ENCODE data around the gene ALOX15.
"Not testable (repeated sequence)": the region's sequence is repeated elsewhere in the genome, so short reads cannot be mapped to it uniquely, and the experiment has no call there.

Gene ALOX15, protein sequence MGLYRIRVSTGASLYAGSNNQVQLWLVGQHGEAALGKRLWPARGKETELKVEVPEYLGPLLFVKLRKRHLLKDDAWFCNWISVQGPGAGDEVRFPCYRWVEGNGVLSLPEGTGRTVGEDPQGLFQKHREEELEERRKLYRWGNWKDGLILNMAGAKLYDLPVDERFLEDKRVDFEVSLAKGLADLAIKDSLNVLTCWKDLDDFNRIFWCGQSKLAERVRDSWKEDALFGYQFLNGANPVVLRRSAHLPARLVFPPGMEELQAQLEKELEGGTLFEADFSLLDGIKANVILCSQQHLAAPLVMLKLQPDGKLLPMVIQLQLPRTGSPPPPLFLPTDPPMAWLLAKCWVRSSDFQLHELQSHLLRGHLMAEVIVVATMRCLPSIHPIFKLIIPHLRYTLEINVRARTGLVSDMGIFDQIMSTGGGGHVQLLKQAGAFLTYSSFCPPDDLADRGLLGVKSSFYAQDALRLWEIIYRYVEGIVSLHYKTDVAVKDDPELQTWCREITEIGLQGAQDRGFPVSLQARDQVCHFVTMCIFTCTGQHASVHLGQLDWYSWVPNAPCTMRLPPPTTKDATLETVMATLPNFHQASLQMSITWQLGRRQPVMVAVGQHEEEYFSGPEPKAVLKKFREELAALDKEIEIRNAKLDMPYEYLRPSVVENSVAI

DNA sequence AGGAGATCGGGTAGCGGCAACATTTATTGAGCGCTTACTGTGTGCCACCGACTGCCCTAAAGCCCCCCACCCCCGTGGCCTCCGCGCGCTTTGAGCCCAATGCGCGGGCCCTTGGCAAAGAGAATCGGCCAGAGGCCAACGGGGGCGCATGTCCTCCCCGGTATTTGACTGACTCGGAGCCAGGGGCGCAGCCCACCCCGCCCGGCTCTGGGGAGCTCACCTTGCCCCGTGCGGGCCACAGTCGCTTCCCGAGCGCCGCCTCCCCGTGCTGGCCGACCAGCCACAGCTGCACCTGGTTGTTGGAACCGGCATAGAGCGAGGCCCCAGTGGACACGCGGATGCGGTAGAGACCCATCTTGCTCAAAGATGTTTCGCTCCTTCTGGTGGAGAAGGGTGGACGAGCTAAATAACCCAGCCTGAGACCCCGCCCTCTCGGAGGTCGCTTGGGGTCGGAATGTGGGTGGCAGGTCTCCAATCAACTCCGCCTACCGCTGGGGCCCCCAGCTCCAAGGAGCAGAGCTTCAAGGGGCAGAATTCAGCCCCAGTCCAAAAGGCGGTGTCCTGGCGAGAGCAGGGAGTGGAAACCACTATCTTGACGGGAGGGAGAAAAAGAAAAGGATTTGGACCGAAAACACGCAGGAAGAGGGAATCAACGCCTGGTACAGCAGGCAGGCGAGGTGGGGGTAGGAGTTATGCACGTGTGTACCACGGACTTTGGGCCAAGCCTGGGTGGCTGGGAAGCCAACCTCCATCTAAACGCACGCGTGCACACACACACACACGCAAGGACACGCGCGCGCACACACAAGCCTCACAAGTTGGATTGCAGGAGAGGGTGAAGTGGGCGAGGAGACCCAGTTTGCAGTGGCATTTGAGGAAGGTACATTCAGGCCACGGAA, at the start of gene ALOX15:
TSS of gene ALOX15 (minus strand) at position 382 of the 899 bp plus-strand sequence. CDS start at position 355, 27 bp downstream.
- no peak for DNase-seq

DNA sequence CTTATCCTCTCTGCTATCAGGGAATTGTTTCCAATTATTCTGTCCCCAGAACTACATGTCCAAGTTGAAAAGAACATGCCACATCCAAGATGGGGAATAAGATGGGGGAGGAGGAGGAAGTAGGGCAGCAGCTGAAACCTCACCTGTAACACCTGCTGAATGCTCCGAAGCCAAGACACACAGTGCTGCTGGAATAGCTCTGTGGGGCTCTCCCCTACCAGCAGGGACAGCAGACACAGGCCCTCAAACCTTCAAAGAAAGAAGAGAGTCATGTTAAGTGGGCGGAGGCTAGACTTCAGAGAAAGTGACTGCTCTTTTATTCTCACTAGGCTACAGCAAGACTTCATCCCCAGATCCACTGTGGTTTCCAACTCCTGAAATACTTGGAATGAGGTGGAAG, 49.3 kb upstream of the ALOX15 start:
- DNase-seq, result no peak

DNA sequence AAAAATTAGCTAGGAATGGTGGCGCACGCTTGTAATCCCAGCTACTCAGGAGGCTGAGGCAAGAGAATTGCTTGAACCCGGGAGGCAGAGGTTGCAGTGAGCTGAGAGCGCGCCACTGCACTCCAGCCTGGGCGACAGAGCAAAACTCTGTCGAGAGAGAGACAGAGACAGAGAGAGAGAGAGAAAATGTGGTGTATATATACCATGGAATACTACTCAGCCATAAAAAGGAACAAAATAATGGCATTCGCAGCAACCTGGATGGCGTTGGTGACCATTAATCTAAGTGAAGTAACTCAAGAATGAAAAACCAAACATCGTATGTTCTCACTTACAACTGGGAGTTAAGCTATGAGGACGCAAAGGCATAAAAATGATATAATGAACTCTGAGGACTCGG, 48.4 kb upstream of the ALOX15 start:
- not testable (repeated sequence) for DNase-seq

DNA sequence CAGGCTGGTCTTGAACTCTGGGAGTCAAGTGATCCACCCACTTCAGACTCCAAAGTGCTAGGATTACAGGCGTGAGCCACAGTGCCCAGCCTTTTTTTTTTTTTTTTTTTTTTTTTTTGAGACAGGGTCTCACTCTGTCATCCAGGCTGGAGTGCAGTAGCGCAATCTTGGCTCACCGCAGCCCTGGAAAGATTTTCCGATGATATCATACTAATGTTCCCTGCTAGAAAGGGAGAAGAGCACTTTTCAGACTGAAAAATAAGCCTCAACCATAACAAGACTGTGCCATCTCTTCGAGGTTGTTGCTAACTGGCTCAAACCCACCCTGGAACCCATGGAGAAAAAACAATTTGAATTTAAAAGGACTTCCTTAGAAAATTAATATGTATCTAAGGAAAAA, 42.3 kb upstream of the ALOX15 start:
- DNase-seq, result not testable (repeated sequence)

DNA sequence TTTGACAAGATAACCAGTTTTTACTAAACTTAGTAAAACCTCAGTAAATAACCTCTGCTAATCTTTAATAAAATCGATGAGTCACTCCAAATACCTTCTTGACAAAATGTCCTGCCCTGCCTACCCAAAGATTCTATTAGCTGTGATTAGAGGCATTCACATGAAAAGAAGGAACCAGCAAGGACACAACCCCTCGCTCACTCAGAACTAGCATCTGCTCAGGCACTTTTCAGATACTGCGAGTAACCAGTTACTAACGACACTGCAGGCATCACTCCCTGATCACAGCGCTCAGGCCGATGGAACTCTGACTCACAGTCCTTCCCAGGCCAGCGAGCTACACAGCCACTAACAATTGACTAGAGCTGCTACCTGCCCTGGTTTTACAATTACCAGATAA, 38.2 kb upstream of the ALOX15 start:
- no peak for DNase-seq

DNA sequence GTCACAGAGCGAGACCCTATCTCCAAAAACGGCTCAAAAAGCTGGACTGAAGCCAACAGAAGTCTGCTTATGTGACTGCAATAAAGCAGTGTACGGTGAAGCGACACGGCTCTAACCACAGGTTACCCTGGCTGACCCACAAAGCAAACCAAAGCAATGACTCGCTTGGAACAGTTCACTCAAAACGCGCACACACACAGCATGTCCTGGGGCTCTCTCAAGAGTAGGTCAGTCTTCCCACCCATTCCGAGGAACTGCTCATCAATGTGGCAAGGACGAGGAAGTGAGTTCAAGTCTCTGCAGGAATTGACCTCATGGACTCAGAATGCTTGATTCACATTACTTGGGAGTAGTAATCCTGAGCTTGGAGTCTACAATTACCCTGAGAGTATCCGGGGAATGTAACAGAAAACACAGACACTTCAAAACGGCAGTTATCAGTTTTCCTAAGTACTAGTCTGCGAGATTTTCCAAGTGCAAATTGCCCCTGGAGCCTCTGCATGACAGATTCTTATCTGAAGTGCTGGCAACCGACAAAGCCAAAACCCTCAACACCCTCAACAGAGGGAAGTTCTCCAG, 37.1 kb upstream of the ALOX15 start:
- DNase-seq, result peak; percentile 31

DNA sequence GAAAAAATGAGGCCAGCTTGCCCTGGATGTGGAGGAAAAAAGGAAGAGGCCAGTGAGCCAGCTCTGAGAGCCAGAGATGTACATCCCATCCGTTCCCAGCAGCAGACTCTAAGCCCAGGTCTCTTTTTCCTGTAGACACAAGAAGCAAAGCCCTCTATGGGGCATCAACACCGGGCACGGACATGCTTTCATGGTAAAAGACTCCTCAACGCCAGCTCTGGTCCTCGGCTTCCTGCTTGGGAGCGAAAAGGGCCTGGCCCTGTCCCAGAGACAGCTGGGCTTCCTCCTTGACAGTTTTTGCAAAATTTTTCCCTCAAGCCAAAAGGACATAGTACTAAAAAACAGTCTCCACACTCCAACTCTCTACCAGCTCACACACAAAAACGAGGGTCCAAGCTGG, 35.3 kb upstream of the ALOX15 start:
- no peak for DNase-seq

DNA sequence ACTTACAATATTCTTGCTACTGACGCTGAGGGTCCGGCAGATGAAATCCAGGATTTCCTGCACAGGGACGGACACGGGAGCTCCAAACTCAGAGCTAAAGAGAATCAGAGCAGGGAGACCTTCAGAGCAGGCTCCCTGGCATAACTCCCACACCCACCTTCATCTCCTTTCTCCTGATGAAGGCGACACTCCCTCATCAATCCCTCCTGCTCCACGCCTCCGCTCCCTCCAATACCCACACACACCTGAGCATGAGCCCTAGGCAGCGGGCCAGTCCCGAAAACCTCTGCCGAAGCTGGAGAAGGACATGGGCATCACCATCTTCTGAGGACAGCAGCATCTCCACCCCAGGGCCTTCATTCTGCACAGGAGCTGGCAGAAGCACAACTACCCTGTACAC, 34.3 kb upstream of the ALOX15 start:
- no peak for DNase-seq

DNA sequence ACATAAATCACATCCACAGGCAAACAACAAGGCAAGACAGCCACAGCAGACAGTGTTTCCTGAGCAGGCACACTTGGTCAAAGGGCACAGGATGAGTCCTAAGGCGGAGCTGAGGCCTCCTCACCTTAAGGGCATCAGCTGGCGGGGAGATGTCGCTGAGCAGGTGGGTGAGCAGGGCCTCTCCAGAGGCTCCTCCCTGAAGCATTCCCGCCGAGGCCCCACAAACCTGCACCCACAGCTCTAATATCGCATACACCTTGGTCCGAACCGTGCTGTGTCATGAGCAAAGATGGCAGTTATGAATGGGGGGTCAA, 33.2 kb upstream of the ALOX15 start:
- no peak for DNase-seq

DNA sequence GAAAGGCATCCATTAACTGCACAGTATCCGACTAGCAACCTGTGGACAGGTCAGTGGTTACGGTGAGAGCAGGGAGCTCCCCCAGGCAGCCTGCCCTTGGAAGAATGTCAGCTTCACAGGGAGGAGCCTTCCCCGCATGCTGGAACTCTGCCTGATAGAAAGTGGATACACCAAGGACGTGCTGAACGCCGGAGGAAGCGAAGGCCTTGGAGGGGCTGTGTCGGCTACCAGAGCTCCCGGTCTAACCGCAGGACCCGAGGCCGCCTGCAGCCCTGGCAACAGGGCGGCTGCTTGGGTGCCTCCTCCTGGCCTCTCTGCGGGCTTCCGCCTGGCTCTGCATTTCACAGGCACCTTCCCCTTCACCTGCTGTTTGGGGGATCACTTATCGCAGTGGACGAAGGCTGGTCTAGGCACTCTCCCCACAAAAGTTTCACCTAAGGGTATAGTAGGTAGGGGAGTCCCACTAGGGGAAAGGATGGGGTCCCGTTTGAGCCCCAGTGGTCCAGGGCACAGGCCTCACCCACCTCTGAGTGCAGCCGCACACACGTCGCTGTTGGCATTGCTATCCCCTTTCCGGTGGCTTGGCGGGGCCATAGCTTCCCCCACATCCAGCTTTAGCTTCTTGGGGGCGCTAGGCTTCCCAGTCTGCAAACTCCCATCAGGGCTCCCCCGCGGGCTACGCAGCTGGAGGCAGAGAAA, 32.7 kb upstream of the ALOX15 start:
- no peak for DNase-seq

DNA sequence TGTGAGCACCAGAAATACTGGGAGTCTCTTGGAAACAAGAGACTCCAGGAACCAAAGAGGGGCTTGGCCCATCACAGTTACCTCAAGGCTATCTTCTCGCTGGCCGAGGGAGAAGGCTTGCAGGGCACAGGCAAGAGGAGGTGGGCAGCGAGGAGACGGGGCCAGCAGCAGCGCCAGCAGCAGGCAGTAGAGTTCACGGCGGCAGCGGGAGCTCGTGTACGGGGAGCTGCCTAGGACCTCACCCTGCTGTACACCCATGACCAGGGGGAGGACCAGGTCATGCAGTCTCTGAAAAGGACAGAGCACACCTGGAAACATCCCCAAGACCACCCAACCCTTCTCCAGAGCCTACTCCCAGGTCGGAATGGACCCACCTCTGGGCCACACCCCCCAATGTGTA, 31.7 kb upstream of the ALOX15 start:
- DNase-seq, result no peak

DNA sequence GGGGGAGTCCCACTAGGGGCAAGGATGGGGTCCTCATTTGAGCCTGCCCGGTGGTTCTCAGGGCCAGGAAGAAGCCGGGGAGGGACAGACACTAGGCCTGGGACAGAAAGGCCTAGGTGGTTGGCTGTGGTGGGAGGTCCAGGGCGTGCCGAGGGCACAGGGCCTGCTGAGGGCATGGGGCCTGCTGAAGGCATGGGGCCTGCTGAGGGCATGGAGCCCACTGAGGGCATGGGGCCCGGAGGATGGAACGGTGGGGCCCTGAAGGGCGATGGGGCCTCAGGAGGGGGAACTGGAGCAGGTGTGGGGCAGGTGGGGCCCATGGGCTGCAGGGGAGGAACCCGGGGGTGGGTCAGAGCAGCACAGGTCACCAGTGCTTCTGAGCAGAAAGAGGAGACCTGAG, 31.3 kb upstream of the ALOX15 start:
- no peak for DNase-seq

DNA sequence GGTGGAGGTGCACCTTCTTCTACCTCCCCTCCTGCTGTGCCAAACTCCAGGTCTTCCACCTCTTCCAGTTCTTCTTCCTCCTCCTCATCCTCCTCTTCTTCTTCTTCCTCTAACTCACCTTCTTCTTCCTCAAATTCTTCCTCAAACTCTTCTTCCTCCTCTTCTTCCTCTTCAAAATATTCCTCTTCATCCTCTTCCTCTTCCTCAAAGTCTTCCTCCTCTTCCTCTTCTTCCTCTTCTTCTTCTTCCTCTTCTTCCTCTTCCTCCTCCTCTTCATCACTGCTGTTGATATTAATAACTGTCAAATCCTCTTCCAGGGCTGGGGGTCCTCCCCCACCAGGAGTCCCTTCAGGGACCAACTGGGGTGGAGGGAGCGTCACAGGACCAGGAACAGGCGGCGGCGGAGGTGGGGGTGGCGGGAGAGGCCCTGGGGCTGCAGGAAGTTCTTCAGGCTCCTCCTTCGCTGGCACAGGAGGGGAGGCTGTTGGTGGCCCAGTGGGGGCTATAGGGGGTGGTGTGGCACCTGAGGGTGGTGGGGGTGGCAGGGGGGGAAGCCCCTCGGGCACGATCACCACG, 30.7 kb upstream of the ALOX15 start:
- no peak for DNase-seq

DNA sequence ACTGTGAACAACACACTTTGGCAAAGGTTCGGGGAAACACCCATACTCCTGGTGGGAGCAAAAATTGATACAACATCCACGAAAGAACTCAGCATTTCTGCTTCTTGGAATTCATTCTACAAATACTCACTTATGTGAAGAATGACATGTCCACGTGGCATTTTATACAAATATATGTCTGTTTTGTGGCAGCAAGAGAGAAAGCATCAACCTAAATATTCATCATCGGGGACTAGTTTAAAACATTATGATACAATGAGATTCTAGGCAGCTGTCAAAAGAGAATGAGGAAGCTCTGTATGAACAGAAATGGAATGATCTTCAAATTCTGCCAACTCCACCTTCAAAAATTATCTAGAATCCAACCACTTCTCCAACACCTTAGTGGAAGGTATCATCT, 25.7 kb upstream of the ALOX15 start:
- DNase-seq, result no peak

DNA sequence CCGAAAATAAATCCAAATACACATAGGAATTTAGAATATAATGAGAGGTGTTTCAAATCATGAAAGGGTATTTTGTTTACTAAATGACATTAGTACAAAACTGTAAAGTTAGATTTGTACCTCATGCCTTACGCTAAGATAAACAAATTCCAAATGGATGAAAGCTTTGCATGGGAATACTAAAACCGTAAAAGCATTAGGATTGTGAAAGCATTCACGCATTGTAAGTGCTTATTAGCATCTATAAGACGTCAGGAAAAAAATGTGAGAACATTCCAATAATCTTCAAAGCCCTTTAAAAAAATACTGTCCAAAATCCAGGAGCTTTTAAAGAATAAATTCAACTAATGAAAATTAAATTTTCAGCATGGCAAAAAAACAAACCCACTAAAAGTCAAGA, 24.8 kb upstream of the ALOX15 start:
- no peak for DNase-seq

DNA sequence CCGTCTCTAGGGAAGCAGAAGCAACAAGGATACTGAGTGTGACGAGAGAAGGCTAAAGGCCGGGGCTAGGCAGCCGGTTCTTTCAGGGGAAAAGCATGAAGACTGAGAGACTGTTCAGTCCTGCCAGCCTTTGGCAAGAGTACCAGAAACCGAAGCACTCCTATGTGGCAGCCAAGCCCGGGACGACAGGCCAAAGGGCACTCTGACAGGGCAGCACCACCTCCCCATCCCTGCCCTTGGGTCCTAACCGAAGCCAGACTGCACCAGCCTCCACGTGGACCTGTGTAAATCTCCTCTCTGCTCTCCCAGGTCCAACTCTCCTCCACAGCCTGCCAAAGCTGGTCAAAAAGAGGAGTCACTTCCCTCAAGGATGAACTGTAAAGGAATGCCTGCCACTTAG, 23.5 kb upstream of the ALOX15 start:
- DNase-seq, result no peak

DNA sequence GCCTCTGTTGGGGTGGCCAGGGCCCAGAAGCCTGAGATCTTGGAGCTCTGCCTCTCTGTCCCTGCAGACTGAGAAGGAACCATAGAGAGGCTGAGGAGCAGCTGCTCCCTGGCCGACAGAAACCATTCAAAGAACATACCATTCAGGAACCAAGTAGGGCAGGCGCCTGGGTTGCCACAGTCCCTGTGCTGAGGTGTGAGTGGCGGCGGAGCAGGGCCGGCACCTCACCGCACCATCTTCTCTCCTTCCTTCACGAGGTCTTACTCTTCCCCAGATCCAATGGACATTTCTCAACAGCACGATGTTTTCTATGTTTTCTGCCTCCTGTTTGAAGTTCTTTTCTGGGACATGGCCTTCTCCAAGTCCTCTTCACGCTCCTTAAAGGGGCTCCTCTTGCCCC, 22.8 kb upstream of the ALOX15 start:
- DNase-seq, result no peak

DNA sequence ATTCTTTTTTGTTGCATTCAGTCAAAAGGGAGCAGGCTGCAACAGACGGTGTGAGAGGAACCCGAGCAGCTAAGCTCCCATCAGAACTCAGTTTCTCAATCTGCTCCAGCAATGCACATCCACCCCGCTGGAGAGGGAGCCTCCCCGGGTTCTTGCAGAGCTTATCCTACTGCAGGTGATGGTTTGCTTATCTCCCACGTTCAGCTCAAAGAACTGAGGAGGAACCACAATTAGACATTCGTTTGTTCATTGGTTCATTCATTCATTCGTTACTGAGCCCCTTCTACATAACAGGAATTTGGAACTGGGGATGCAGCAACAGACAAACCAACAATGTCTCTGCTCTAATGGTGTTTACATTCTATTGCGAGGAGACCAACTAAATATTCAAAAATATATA, 22.2 kb upstream of the ALOX15 start:
- no peak for DNase-seq

DNA sequence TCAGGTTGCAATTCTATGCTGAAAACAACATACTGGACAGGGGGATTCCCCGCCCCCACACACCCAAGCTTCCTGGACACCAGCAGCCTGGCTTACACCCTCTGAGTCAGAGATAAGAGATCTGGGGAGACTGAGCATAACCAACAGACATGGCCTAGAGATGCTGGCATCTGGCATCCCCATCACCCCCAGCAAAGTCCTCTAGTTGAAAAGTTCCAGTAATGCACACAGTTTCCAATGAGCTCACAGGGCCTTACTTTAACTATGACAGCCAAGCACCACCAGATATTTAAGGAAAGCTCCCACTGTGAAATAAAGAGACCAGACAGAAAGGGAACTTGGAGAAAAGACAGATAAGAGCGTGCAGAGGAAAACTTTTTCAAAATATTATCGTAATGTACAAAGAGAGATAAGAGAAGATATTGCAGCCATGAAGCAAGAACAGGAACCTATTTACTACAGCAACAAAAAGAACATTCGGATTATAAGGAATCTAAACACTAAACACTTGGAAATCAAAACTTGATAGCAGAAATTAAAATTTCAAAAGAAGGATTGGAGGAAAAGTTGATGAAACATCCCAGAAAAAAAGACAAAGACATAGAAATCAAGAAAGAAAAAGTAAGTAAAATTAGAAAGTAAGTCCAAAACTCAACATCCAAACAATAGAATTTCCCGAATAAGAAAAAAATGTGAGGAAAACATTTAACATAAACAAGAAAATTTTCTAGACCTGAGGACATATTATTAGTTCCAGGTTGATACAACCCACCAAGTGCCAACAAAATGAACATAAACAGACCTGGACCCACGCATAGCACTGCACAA, 17.2 kb upstream of the ALOX15 start:
- no peak for DNase-seq

DNA sequence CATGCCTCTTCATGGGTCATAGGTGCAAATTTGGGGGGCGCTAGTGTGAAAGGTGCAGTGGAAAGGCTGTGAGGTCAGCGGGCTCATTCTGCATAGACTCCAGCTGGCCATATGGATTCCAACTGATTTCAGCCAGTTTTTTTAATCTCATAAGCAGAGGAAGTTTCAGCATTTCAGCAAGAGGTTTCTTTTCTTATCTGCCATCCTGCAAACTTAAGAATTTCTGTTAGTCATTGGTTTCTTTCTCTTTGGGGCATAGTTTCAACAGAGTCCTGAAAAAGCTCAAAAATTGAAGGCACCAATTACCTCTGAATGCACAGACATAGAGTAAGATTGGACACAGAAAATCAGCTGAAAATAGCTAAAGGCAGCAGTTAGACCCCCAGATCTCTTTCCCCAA, 16.2 kb upstream of the ALOX15 start:
- no peak for DNase-seq

DNA sequence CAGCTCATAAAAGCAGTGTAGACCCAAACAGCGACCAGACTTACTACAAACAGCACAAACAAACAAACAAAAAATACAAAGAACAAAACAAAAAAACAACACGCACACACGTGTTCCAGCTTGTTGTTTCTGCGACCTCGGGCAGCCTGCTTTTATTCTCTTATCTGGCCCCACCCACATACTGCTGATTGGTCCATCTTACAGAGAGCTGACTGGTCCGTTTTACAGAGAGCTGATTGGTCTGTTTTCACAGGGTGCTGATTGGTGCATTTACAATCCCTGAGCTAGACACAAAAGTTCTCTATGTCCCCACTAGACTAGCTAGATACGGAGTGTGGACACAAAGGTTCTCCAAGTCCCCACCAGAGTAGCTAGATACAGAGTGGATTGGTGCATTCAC, 14.5 kb upstream of the ALOX15 start:
- DNase-seq, result not testable (repeated sequence)

Measured in amniotic stem cell (primary cell).